ENCODE measurements around the gene DPP7.

DNA sequence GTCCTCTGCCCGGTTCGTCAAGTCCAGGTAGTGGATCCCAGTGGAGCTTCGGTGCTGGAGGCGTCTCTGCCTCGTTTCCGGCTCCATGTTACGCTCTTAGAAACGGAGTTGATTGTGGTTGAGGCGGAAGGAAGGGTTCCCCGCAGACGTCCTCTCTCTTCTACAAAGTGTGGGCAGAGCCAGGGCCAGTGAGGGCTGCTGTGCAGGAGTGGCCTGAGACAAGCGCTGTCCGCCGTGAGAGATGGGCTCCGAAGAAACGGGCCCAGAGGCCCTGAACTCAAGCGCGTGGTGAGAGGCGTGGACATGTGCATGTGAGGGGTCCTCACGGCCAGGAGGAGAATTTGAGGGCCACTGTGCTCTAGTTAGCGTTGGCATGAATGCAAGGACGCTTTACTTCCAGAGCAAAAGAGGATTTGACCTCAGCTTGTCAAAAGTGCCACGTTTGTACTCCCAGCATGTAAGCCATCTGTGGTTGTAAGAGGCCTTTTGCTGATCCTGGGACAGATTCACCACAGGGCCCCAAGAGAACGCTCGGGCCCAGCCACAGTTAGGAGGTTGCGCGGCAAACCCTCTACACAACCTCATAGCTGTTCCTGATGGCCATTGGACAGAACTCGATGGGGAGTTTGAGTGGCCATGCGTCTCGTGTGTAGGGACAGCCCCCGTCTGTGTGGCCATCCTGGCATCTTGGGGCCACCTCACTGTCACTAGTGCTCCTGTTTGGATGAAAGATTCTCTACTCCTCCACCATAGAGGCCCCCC is 17.6 kb downstream of the DPP7 start:
- TF ChIP-seq POLR2A (IDR thresholded peaks at IDR 0.05) = no peak
- TF ChIP-seq, protein P1, sequence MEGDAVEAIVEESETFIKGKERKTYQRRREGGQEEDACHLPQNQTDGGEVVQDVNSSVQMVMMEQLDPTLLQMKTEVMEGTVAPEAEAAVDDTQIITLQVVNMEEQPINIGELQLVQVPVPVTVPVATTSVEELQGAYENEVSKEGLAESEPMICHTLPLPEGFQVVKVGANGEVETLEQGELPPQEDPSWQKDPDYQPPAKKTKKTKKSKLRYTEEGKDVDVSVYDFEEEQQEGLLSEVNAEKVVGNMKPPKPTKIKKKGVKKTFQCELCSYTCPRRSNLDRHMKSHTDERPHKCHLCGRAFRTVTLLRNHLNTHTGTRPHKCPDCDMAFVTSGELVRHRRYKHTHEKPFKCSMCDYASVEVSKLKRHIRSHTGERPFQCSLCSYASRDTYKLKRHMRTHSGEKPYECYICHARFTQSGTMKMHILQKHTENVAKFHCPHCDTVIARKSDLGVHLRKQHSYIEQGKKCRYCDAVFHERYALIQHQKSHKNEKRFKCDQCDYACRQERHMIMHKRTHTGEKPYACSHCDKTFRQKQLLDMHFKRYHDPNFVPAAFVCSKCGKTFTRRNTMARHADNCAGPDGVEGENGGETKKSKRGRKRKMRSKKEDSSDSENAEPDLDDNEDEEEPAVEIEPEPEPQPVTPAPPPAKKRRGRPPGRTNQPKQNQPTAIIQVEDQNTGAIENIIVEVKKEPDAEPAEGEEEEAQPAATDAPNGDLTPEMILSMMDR (IDR thresholded peaks at IDR 0.05) = no peak
